T follicular helper cell (primary cell): Measurements from ENCODE around the gene GPR137C.

Experiments used
- DNase-seq: peaks from one replicate; pipeline ENCODE4 v3.0.0-alpha.2; 2020; ENCODE audit warnings: low read depth
- total RNA-seq, 2 experiments: gene quantifications; one replicate each; lab custom pipeline; 2026; lab: John Stamatoyannopoulos, UW

The GPR137C gene, protein sequence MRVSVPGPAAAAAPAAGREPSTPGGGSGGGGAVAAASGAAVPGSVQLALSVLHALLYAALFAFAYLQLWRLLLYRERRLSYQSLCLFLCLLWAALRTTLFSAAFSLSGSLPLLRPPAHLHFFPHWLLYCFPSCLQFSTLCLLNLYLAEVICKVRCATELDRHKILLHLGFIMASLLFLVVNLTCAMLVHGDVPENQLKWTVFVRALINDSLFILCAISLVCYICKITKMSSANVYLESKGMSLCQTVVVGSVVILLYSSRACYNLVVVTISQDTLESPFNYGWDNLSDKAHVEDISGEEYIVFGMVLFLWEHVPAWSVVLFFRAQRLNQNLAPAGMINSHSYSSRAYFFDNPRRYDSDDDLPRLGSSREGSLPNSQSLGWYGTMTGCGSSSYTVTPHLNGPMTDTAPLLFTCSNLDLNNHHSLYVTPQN
- 0.06 to 0.09 reads per million in 2 experiments for total RNA-seq

- peak; percentile 100 for DNase-seq
Measured at GRCh38 chr14:52552063-52552988, at the start of gene GPR137C, which contains the start of gene TXNDC16. TSS of gene GPR137C (plus strand) at chr14:52552836. CDS start at chr14:52553148, 312 bp downstream. TSS of gene TXNDC16 (minus strand) at chr14:52552505. CDS start at chr14:52543557, 8,948 bp downstream.

GRCh38 chr14:52513249-52513648, 39.4 kb upstream of the GPR137C start:
- no peak for DNase-seq

DNA sequence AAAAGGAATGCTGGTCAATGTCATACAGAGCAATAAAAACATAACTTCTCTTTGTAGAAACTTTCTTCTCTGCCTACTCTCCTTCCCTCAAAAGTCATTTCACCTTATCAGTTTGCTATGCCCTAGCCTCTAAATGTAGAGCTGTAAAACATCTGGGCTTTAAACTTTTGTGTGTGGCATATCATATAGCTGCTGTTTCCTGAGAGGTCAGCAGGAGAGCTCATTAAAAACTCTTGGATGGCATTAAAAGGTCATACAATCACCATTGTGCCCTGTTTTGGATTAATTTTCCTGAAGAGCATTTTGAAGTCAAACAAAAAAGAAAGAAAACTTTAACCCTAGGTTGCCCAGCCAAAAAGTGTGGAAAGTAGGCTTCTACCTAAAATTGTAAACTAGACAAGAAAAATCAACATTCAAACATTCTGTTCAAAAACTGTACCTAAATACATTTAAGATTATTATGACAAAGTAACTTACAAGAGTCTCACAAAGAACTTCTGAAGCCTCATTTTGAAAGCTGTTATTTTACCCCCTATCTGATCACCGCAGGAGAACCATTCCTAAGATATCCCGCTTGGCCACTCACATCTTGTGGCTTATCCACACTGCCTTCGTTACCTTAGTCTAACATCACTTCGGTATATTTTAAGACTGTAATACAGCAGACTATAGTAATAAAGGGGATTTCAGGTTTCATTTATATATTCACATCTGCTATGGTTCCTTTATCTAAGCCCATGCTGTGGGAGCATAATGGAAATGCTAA, 38.4 kb upstream of the GPR137C start:
- no peak for DNase-seq

GRCh38 chr14:52522033-52522432, 30.6 kb upstream of the GPR137C start:
- DNase-seq, result no peak

DNA sequence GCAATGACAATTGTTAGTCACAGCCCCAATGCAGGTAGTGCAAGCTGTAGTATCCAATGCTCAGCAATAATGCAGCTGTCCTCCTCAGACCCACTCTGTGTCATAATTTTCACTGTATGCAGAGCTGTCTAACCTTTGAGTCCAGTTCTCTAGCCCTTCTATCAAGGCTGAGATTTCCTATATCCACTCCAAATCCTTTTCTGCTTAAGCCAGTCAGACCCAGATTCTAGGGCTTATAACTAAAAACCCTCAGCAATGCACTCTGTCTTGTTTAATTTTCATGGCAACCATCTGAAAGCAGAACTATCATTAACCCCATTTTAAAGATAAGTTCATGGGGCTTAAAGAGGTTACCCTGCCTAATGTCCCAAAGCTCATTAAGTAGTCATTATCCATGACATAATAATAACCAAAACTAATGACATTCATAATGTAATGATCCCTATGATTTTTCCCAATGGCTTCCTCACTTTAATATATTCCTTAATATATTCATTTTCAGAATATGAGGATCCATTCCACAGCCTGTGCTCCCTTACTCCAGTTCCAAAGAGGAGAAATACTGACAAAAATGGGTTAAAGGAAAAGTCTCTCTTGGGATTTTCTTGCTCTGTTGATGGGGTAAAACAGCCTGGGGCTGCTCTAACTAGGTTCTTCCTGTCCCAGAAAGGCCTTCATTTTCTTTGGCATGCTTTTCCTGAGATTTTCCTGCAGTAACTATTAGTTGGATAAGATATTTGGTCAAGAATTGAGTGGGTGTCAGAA, 29.9 kb upstream of the GPR137C start:
- no peak for DNase-seq

DNA sequence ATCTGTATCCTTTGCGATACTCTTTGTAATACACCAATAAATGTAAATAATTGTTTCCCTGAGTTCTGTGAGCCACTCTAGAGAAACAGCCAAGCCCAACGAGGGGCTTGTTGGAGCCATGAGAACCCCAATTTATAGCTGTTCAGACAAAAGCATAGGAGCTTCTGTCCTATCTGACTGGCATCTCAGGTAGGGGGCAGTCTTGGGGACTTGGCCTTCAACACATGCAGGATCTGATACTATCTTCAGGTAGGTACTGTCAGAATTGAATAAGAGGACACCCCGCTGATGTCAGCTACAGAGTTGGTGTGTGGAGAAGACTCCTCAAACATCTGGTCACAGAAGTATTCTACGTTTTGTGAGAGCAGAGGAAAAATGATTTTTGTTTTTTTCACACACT, 25.6 kb upstream of the GPR137C start:
- no peak for DNase-seq

GRCh38 chr14:52531481-52531880, 21.2 kb upstream of the GPR137C start:
- DNase-seq, result no peak

DNA sequence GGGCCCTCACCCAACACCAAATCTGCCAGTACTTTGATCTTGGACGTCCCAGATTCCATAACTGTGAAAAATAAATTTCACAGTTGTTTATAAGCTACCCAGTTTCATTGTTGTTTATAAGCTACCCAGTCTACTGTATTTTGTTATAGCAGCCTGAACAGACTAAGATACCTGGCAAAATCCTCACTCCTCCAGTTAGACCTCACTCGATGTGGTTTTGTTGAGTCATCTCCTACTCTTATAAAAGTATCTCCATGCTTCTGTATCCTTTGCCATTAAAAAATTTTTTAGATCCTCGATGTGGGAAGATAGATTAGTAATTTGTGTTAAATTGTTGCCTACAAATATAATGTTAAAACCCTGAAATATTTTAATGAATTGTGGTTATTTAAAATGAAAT, 16.4 kb upstream of the GPR137C start:
- DNase-seq, result no peak

GRCh38 chr14:52538623-52539022, 14.0 kb upstream of the GPR137C start:
- DNase-seq, result no peak

DNA sequence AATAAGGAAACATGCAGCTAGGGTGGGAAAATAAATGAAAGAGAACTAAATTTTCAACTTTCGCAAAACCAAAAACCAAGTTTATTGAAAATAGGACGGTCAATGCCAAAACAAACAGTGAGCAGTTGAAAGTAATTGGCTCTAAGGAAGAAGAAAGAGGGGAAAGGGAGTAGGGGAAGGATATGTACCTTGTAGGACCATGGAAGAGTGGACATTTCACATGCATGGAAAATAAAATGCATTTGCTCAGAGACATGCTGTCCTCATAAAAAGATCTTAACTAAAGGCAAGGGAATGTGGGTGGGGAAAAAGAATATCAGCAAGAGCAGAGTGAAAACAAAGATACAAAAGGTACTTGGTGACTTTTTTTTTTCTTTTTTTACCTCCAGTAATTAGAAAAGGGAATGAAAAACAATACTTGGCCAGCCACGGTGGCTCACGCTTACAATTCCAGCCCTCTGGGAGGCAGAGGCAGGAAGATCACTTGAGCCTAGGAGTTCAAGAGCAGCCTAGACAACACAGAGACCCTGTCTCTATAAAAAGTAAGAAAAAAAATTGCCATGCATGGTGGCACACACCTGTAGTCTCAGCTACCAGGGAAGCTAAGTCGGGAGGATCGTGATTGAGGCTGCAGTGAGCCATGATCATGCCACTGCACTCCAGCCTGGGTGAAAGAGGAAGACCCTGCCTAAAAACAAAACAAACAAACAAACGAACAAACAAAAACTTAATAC, 6.9 kb upstream of the GPR137C start:
- no peak for DNase-seq

- no peak for DNase-seq
Measured at GRCh38 chr14:52546318-52546670, 6.3 kb upstream of the GPR137C start.

GRCh38 chr14:52547027-52547426, 5.6 kb upstream of the GPR137C start:
- no peak for DNase-seq

GRCh38 chr14:52547526-52547925, 5.1 kb upstream of the GPR137C start:
- DNase-seq, result no peak

- no peak for DNase-seq
Measured at GRCh38 chr14:52550661-52551060, 2.0 kb upstream of the GPR137C start.

- no peak for DNase-seq
Measured at GRCh38 chr14:52551205-52551604, 1.4 kb upstream of the GPR137C start.

- DNase-seq, result no peak
Measured at GRCh38 chr14:52551696-52552062, 957 bp upstream of the GPR137C start.

DNA sequence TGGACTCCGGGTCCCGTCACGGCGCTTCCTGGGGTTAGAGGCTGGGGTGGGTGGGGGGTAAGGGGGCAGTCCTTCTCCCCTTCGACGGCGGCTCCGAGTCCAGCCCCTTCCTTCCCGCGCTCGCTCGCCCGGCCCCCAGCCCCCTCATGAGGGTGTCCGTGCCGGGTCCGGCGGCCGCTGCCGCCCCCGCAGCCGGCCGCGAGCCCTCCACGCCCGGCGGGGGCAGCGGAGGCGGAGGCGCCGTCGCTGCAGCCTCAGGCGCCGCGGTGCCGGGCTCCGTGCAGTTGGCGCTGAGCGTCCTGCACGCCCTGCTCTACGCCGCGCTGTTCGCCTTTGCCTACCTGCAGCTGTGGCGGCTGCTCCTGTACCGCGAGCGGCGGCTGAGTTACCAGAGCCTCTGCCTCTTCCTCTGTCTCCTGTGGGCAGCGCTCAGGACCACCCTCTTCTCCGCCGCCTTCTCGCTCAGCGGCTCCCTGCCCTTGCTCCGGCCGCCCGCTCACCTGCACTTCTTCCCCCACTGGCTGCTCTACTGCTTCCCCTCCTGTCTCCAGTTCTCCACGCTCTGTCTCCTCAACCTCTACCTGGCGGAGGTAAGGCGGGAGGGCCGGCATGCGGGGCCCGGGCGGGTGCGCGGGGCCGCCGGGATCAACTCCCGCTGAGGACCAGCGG, 500 bp downstream of the GPR137C start:
- DNase-seq, result peak; percentile 17

DNA sequence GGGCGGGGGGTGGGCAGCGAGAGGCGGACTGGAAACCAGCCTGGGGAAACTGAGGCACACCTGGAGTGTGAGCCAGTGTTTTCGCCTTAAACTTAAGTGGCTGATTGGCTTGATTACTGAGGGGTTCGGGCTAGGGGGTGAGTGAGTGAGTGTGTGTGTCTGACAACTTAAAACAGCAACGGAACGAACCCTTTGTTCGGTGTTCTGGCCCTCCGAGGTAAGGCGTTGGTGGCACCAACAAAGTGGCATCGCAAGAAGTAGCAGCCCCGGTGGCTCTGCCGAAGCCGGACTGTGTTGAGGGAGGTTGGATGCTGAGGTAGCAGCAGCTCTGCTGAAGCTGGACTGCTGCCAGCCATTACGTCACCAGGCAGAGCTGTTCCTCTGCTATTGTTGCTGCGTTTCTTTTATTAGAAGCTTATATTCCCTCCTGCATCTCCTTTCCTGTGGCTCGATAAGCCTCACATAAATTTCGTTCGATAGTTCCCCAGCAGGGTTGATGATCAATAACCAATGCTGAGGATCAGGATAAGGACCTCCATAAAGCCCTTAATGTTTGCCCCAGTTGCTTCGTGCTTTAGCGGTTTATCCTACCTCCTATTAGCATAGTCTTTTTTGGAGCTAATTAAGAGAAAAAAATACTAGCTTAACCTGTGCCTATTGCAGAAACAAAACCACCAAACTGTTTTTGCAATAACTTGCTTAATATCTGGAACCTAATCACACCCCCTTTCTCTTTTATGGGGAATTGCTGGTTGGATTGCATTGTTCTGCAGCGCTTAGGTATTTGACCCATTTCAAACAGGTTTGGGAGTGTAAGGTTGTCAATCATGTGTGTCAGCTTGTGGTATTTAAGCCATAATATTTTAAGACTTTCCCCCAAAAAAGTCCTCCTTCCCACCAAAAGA, 1.3 kb downstream of the GPR137C start:
- DNase-seq, result peak; percentile 85

- DNase-seq, result no peak
Measured at GRCh38 chr14:52558688-52559087, 6.1 kb downstream of the GPR137C start.
